Measurements from ENCODE around the gene RANBP1.

Gene RANBP1

GRCh38 chr22:20089226-20089976 lies 26.5 kb upstream of the RANBP1 start:
- no peak for DNase-seq (ENCODE audit: low spot score)

GRCh38 chr22:20089977-20090729 lies 25.8 kb upstream of the RANBP1 start:
- DNase-seq (ENCODE audit: low spot score) = no peak

- DNase-seq (ENCODE audit: low spot score) = no peak
Measured at GRCh38 chr22:20090730-20091240, 25.1 kb upstream of the RANBP1 start.

GRCh38 chr22:20091690-20092476 lies 24.0 kb upstream of the RANBP1 start:
- DNase-seq (ENCODE audit: low spot score) = no peak

- no peak for DNase-seq (ENCODE audit: low spot score)
Measured at GRCh38 chr22:20092477-20092854, 23.4 kb upstream of the RANBP1 start.

GRCh38 chr22:20093418-20094196 lies 22.3 kb upstream of the RANBP1 start:
- no peak for DNase-seq (ENCODE audit: low spot score)

GRCh38 chr22:20094197-20094807 lies 21.6 kb upstream of the RANBP1 start:
- DNase-seq (ENCODE audit: low spot score) = no peak

- no peak for DNase-seq (ENCODE audit: low spot score)
Measured at GRCh38 chr22:20095521-20095920, 20.4 kb upstream of the RANBP1 start.

- no peak for DNase-seq (ENCODE audit: low spot score)
Measured at GRCh38 chr22:20096574-20097420, 19.1 kb upstream of the RANBP1 start.

- no peak for DNase-seq (ENCODE audit: low spot score)
Measured at GRCh38 chr22:20099099-20099711, 16.7 kb upstream of the RANBP1 start.

- no peak for DNase-seq (ENCODE audit: low spot score)
Measured at GRCh38 chr22:20101638-20102037, 14.3 kb upstream of the RANBP1 start.

- DNase-seq (ENCODE audit: low spot score) = no peak
Measured at GRCh38 chr22:20102203-20102780, 13.6 kb upstream of the RANBP1 start.

GRCh38 chr22:20105456-20106204 lies 10.3 kb upstream of the RANBP1 start:
- DNase-seq (ENCODE audit: low spot score) = no peak

GRCh38 chr22:20106205-20106848 lies 9.6 kb upstream of the RANBP1 start:
- DNase-seq (ENCODE audit: low spot score) = no peak

GRCh38 chr22:20106849-20107237 lies 9.1 kb upstream of the RANBP1 start:
- DNase-seq (ENCODE audit: low spot score) = no peak

- DNase-seq (ENCODE audit: low spot score) = no peak
Measured at GRCh38 chr22:20107471-20107901, 8.4 kb upstream of the RANBP1 start.

GRCh38 chr22:20107951-20108756 lies 7.8 kb upstream of the RANBP1 start:
- no peak for DNase-seq (ENCODE audit: low spot score)
